KG1 (cell line): Measurements from ENCODE around the gene PRDM16.

ENCODE experiments used
- DNase-seq: peaks from one replicate; lab custom pipeline; 2025; lab: John Stamatoyannopoulos, UW

Gene PRDM16

GRCh38 chr1:3262681-3263286, 193.8 kb downstream of the PRDM16 start:
- no peak for DNase-seq

- DNase-seq: no peak
Observed at GRCh38 chr1:3263790-3264189, 194.8 kb downstream of the PRDM16 start.

- DNase-seq: no peak
Observed at GRCh38 chr1:3264456-3264855, 195.5 kb downstream of the PRDM16 start.

GRCh38 chr1:3265835-3266805, 197.1 kb downstream of the PRDM16 start:
- no peak for DNase-seq

GRCh38 chr1:3266870-3267549, 198.0 kb downstream of the PRDM16 start:
- DNase-seq: no peak

- no peak for DNase-seq
Observed at GRCh38 chr1:3267550-3268270, 198.7 kb downstream of the PRDM16 start.

GRCh38 chr1:3268281-3268680, 199.3 kb downstream of the PRDM16 start:
- DNase-seq: no peak

GRCh38 chr1:3270403-3271245, 201.6 kb downstream of the PRDM16 start:
- no peak for DNase-seq

- DNase-seq: no peak
Observed at GRCh38 chr1:3271866-3272265, 202.9 kb downstream of the PRDM16 start.

GRCh38 chr1:3272321-3273045, 203.5 kb downstream of the PRDM16 start:
- no peak for DNase-seq

- DNase-seq: no peak
Observed at GRCh38 chr1:3273447-3273846, 204.4 kb downstream of the PRDM16 start.

GRCh38 chr1:3274972-3275371, 206.0 kb downstream of the PRDM16 start:
- no peak for DNase-seq

GRCh38 chr1:3275471-3276340, 206.7 kb downstream of the PRDM16 start:
- DNase-seq: no peak

- DNase-seq: no peak
Observed at GRCh38 chr1:3276341-3276800, 207.4 kb downstream of the PRDM16 start.

GRCh38 chr1:3277011-3277471, 208.0 kb downstream of the PRDM16 start:
- DNase-seq: no peak

- DNase-seq: no peak
Observed at GRCh38 chr1:3277623-3278022, 208.6 kb downstream of the PRDM16 start.

GRCh38 chr1:3278416-3279181, 209.6 kb downstream of the PRDM16 start:
- DNase-seq: no peak

- DNase-seq: no peak
Observed at GRCh38 chr1:3279182-3279470, 210.1 kb downstream of the PRDM16 start.

- no peak for DNase-seq
Observed at GRCh38 chr1:3281735-3282134, 212.7 kb downstream of the PRDM16 start.
